ENCODE results near the gene PTPRN.
"Not testable (repeated sequence)": the region's sequence is repeated elsewhere in the genome, so short reads cannot be mapped to it uniquely, and the experiment has no call there.

- TF ChIP-seq POLR2AphosphoS5, CTCF (IDR thresholded peaks at IDR 0.05): not testable (repeated sequence)
Observed at GRCh38 chr2:219312683-219313263, 3.6 kb upstream of the PTPRN start.

All from prostate gland (tissue), 2 donors.